ENCODE data around the gene DDI1.

GRCh38 chr11:104043678-104044239 is 7.3 kb downstream of the DDI1 start:
- no peak for TF ChIP-seq CTCF (IDR thresholded peaks at IDR 0.05)
- no peak for TF ChIP-seq POLR2A (IDR thresholded peaks at IDR 0.05)

All from breast epithelium (tissue), 3 donors.